GM12892 (cell line): Measurements from ENCODE around the gene TRIP4.

Source experiments
- POLR2A ChIP-seq: IDR thresholded peaks from 2 replicates; pipeline ENCODE4 v1.6.1; 2011; ENCODE audit warnings: low read depth, low read length, control low read depth
- POLR2AphosphoS5 ChIP-seq: IDR thresholded peaks from 2 replicates; pipeline ENCODE4 v1.6.1; 2011; ENCODE audit warnings: low read depth, low read length, control low read depth
- TAF1 ChIP-seq: IDR thresholded peaks from 2 replicates; pipeline ENCODE4 v1.6.1; 2011; ENCODE audit warnings: low read depth, mild to moderate bottlenecking, control low read depth, low read length, borderline replicate concordance

DNA sequence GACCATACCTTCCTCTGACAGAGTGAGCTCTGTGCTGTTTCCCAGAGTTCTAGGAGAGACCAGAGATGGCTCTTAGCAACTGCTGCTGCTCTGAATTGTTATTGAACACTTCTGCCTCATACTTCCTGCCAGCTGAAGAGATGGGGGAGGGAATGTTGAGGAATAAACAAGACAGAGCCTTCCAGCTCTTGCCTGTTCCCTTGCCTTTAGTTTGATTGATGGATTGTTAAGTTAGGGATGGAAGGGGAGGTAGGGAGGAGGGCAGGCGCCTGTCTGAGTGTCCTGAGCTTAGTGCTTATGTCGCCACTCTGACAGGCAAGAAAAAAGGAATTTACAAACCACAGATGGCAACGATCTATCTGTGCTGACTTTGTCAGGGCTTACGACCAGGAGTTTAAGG, 115.6 kb downstream of the TRIP4 start:
- TF ChIP-seq POLR2A: no peak
- TF ChIP-seq POLR2AphosphoS5: no peak
- no peak for TF ChIP-seq TAF1
